Testis (tissue), 2 donors: ENCODE data around the gene ABI3BP.

Source experiments
- POLR2A ChIP-seq: fragments of 450-650 bp; IDR thresholded peaks from one replicate; pipeline ENCODE4 v1.6.1; 2017; ENCODE audit warnings: antibody characterized with exemption, mild to moderate bottlenecking, moderate library complexity
- TF ChIP-seq, protein P1 (sequence below), 3 experiments: fragments of 450-650 bp in 2 of 3; fragments of 200-600 bp in 1 of 3; sonication (generic) in 1 of 3; IDR thresholded peaks; one replicate each; pipeline ENCODE4 v1.5.1; 2016 to 2019; ENCODE audit warnings: antibody characterized with exemption in 3 of 3, mild to moderate bottlenecking in 2 of 3, moderate library complexity in 1 of 3

DNA sequence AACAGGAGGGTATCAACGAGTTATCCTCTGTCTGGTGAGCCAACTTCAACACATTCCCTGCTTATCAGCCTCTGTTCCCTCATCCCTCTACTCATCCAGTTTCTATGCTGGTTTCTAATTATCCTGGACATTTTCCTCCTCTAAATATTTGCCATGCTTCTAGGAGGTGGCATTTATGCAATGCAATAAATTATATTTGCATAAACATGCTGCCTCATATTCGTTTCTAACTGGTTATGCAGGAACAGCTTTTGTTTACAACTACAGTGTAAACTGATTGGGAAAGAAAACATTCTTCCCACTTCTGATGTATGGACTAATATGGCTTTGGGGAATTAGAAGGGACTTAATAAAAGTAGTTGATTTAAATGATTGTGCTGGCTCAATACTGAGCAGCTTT, 161.6 kb downstream of the ABI3BP start:
- TF ChIP-seq, protein P1, sequence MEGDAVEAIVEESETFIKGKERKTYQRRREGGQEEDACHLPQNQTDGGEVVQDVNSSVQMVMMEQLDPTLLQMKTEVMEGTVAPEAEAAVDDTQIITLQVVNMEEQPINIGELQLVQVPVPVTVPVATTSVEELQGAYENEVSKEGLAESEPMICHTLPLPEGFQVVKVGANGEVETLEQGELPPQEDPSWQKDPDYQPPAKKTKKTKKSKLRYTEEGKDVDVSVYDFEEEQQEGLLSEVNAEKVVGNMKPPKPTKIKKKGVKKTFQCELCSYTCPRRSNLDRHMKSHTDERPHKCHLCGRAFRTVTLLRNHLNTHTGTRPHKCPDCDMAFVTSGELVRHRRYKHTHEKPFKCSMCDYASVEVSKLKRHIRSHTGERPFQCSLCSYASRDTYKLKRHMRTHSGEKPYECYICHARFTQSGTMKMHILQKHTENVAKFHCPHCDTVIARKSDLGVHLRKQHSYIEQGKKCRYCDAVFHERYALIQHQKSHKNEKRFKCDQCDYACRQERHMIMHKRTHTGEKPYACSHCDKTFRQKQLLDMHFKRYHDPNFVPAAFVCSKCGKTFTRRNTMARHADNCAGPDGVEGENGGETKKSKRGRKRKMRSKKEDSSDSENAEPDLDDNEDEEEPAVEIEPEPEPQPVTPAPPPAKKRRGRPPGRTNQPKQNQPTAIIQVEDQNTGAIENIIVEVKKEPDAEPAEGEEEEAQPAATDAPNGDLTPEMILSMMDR (IDR thresholded peaks at IDR 0.05): no peak
- TF ChIP-seq POLR2A: no peak
